Left ventricle myocardium inferior (tissue), 1 donor: ENCODE measurements around the gene ST8SIA6. TPM values are rescaled to one million over a fixed set of nuclear protein-coding genes. Genes with fewer than 3 reads are reported as not detected.

Experiments
- DNase-seq: peaks from one replicate; pipeline ENCODE4 v3.0.0-alpha.2; 2020
- H3K27ac ChIP-seq: fragments of 200-600 bp; replicated peaks from 2 replicates; pipeline ENCODE4 v1.8.0; 2021
- H3K27me3 ChIP-seq: fragments of 200-600 bp; 2 replicates; pipeline ENCODE4 v1.8.0; 2021; ENCODE audit warnings: low read depth
- H3K36me3 ChIP-seq: fragments of 200-600 bp; 2 replicates; pipeline ENCODE4 v1.8.0; 2021
- H3K4me1 ChIP-seq: fragments of 200-600 bp; 2 replicates; pipeline ENCODE4 v1.8.0; 2021
- H3K4me3 ChIP-seq: fragments of 200-600 bp; 2 replicates; pipeline ENCODE4 v1.8.0; 2021; ENCODE audit warnings: mild to moderate bottlenecking, moderate library complexity
- H3K9me3 ChIP-seq: fragments of 200-600 bp; replicated peaks from 2 replicates; pipeline ENCODE4 v1.8.0; 2021
- intact Hi-C: fragments of 100-400 bp; cut with micrococcal nuclease; formaldehyde crosslinking; loops from one replicate; pipeline ENCODE4 v1.11.0; 2022
- total RNA-seq: library from RNA; stranded (reverse); fragmentation: NEBNext Ultra II Directional; extraction: Animal tissue kit (Norgen Biotek cat#: 25700); gene quantifications from one replicate; pipeline ENCODE4 v1.2.1, GENCODE V29; 2021
- TF ChIP-seq, protein P1 (sequence below): fragments of 200-600 bp; IDR thresholded peaks from 2 replicates; pipeline ENCODE4 v1.8.0; 2021; ENCODE audit warnings: antibody characterized with exemption, mild to moderate bottlenecking, borderline replicate concordance
- donor health status: DM: no; HTN: yes; CAD: no; lungs with severe emphysema.

ST8SIA6 gene
- total RNA-seq, 1 donor from 2014 or later = 10.1 TPM

- DNase-seq = no peak
- TF ChIP-seq, protein P1, sequence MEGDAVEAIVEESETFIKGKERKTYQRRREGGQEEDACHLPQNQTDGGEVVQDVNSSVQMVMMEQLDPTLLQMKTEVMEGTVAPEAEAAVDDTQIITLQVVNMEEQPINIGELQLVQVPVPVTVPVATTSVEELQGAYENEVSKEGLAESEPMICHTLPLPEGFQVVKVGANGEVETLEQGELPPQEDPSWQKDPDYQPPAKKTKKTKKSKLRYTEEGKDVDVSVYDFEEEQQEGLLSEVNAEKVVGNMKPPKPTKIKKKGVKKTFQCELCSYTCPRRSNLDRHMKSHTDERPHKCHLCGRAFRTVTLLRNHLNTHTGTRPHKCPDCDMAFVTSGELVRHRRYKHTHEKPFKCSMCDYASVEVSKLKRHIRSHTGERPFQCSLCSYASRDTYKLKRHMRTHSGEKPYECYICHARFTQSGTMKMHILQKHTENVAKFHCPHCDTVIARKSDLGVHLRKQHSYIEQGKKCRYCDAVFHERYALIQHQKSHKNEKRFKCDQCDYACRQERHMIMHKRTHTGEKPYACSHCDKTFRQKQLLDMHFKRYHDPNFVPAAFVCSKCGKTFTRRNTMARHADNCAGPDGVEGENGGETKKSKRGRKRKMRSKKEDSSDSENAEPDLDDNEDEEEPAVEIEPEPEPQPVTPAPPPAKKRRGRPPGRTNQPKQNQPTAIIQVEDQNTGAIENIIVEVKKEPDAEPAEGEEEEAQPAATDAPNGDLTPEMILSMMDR = no peak
- Histone ChIP-seq H3K27me3 (peaks cover 41% of the 10 kb centered on the region), H3K27ac (peak overlapping the region; percentile 89), H3K36me3 (no peaks in the 10 kb centered on the region), H3K9me3 (peaks cover 6% of the 10 kb centered on the region), H3K4me3 (no peak overlapping the region), H3K4me1 (peaks cover 13% of the 10 kb centered on the region)
- intact Hi-C loops = no loop called here
Measured at GRCh38 chr10:17456032-17456548, 1.7 kb upstream of the ST8SIA6 start.

DNA sequence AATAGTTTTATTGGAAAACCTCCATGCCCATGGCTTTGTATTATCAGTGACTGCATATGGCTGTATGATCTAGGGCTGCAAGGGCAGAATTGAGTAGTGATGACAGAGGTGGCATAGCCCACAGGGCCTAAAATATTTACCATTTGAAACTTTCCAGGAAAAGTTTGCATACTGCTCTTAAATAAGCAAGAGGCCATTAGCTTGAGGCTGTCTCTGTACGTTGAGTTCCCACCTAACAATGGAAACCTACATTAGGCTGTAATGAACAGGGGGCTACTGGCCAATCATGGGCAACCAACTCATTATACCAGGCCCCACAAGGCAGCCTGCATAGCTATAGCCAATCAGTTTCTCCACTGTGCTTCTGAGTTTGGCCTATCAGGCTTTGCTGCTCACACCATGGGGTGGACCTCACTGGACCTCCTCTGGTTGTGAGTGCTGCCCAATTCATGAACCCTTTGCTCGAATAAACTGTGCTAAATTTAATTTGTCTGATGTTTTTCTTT, 673 bp upstream of the ST8SIA6 start:
- peak overlapping the region; percentile 72 for H3K4me3 ChIP-seq
- peaks cover 13% of the 10 kb centered on the region for H3K4me1 ChIP-seq
- H3K27me3 ChIP-seq = peaks cover 41% of the 10 kb centered on the region
- peak overlapping the region; percentile 89 for H3K27ac ChIP-seq
- TF ChIP-seq, protein P1 = no peak
- H3K36me3 ChIP-seq = peaks cover 8% of the 10 kb centered on the region
- intact Hi-C loops = no loop called here
- no peak for DNase-seq
- peaks cover 8% of the 10 kb centered on the region for H3K9me3 ChIP-seq

- TF ChIP-seq, protein P1 = no peak
- H3K4me3 ChIP-seq = peak overlapping the region; percentile 72
- peak overlapping the region; percentile 89 for H3K27ac ChIP-seq
- peaks cover 23% of the 10 kb centered on the region for H3K36me3 ChIP-seq
- peak; percentile 28 for DNase-seq
- intact Hi-C loops = no loop called here
- H3K4me1 ChIP-seq = peaks cover 13% of the 10 kb centered on the region
- peaks cover 23% of the 10 kb centered on the region for H3K9me3 ChIP-seq
- peaks cover 41% of the 10 kb centered on the region for H3K27me3 ChIP-seq
Measured at GRCh38 chr10:17453373-17454091, 863 bp downstream of the ST8SIA6 start.

- peaks cover 13% of the 10 kb centered on the region for H3K4me1 ChIP-seq
- no peak for DNase-seq
- peaks cover 29% of the 10 kb centered on the region for H3K36me3 ChIP-seq
- peak overlapping the region; percentile 72 for H3K4me3 ChIP-seq
- peaks cover 29% of the 10 kb centered on the region for H3K9me3 ChIP-seq
- TF ChIP-seq, protein P1 = no peak
- peaks cover 41% of the 10 kb centered on the region for H3K27me3 ChIP-seq
- peak overlapping the region; percentile 89 for H3K27ac ChIP-seq
- intact Hi-C loops = no loop called here
Measured at GRCh38 chr10:17453035-17453372, 1.4 kb downstream of the ST8SIA6 start.

DNA sequence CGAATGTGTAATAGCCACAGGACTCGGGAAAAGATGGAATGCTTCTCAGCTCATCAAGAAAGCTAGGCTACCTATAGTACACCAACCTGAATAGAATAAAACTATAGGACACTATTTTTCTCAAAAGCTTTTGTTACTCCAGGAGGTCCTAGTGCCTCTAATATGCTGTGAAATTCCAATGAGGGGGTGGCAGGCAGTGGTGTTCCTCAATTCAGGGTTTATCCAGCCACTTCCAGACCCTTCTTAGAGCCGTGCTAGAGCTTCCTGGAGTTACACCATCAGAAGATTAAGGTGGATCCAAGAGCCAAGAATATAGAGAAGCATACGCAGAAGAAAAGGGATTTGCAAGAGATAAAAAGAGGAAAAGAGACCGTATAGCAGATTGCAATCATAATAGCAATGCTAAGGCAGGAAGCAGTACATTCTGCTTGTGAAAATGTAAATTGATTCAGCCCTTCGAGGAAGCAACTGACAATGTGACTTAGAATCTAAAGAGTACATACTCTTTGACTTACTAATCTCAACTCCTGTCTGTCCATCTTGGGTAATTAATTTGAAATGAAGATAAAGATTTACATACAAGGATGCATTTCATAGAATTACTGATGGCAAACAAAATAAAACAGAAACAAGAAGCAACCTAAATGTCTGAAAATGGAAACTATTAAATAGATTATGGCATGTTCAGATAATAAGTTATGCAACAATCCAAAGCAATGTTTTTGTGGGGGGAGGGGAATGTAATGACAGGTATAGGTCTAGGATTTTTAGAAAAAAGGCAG, 2.1 kb downstream of the ST8SIA6 start:
- no peak for DNase-seq
- intact Hi-C loops = no loop called here
- Histone ChIP-seq H3K9me3 (peaks cover 33% of the 10 kb centered on the region), H3K27me3 (peaks cover 41% of the 10 kb centered on the region), H3K27ac (peak overlapping the region; percentile 89), H3K4me3 (peak overlapping the region; percentile 72), H3K36me3 (peaks cover 33% of the 10 kb centered on the region), H3K4me1 (peaks cover 13% of the 10 kb centered on the region)
- TF ChIP-seq, protein P1 = no peak
